ENCODE results near the gene MICAL3.

DNA sequence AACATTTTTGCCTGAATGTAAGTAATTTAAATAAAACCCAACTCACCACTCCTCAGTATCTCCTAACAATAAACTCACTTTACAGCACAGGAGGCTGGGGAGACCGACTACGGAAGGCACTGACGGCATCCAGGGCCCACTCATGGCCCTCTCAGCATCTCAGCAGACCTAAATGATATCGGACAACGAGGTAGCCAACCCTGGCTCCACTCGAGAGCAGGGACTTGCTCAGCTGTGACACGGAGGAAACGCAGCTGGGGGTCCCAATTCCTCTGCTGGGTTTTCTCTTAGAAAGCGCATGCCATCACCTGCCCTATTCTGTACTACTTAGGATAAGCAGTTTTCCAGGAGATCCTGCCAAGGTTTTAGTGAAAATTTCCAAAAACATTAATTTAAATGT, 141.0 kb downstream of the MICAL3 start:
- TF ChIP-seq YY1 (IDR thresholded peaks at IDR 0.05; ENCODE audit: insufficient read depth, insufficient read length) = no peak
- no peak for TF ChIP-seq ZNF274 (IDR thresholded peaks at IDR 0.05; ENCODE audit: low read depth, low read length)
- no peak for TF ChIP-seq SUZ12 (IDR thresholded peaks at IDR 0.05; ENCODE audit: extremely low read depth, insufficient read depth, insufficient read length)

All from NT2/D1 (cell line).